ENCODE measurements around the gene RPL28. TPM values are rescaled to one million over a fixed set of nuclear protein-coding genes. Genes with fewer than 3 reads are reported as not detected.

The RPL28 gene
- total and polyA plus RNA-seq, 10 of the 15 experiments (the other 5 are each of a cell fraction or from before 2014, with no cell fraction given) = 260 to 3,542 (median 891) TPM

DNA sequence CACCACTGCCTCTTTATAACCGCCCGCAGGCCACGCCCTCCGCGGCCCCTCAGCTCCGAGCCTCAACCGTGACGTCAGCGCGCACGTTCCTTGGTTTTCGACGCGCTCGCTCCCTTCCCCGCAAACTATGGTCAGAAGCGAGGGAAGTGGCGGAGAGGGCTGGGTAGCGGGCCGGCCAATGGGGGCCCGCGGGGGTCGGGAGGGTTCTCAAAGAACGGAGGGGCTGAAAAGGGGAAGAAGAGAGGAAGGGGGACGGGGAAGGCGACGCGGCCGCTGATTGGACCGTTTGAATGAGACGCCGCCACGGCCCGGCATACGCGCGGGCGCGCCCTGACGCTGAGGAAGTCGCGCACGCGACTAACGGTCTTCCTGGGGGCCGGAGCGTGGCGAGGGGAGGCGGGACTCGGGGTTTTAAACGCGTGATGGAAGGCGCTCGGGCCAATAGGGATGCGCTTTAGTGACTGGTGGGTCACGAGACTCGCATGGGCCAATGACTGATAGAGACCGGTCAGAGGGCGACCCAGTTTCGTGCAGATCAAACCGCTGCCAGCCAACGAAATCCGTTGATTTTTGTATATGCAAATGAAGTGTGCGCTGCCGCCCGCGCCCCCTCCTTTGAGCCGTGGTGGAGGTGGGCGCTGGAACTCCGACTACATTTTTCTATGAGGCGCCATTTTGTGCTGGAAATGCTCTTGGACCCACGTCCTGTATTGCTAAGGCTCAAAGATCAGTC lies 22.2 kb downstream of the RPL28 start (continued):
- TF ChIP-seq EP300 (IDR thresholded peaks at IDR 0.05; ENCODE audit: borderline replicate concordance in 1 of 2, control insufficient read depth in 1 of 2, low read depth in 2 of 2, low read length in 2 of 2) = 0 out of 4 replicates have a peak, but pooled peaks of 1 of the 2 experiments have one; percentile 39
- TF ChIP-seq SIN3A (IDR thresholded peaks at IDR 0.05; ENCODE audit: low read depth, low read length) = no peak
- TF ChIP-seq CBFB (IDR thresholded peaks at IDR 0.05; ENCODE audit: low read depth) = 0 out of 2 replicates have a peak, but pooled peaks have one; percentile 40
- TF ChIP-seq, protein P1, sequence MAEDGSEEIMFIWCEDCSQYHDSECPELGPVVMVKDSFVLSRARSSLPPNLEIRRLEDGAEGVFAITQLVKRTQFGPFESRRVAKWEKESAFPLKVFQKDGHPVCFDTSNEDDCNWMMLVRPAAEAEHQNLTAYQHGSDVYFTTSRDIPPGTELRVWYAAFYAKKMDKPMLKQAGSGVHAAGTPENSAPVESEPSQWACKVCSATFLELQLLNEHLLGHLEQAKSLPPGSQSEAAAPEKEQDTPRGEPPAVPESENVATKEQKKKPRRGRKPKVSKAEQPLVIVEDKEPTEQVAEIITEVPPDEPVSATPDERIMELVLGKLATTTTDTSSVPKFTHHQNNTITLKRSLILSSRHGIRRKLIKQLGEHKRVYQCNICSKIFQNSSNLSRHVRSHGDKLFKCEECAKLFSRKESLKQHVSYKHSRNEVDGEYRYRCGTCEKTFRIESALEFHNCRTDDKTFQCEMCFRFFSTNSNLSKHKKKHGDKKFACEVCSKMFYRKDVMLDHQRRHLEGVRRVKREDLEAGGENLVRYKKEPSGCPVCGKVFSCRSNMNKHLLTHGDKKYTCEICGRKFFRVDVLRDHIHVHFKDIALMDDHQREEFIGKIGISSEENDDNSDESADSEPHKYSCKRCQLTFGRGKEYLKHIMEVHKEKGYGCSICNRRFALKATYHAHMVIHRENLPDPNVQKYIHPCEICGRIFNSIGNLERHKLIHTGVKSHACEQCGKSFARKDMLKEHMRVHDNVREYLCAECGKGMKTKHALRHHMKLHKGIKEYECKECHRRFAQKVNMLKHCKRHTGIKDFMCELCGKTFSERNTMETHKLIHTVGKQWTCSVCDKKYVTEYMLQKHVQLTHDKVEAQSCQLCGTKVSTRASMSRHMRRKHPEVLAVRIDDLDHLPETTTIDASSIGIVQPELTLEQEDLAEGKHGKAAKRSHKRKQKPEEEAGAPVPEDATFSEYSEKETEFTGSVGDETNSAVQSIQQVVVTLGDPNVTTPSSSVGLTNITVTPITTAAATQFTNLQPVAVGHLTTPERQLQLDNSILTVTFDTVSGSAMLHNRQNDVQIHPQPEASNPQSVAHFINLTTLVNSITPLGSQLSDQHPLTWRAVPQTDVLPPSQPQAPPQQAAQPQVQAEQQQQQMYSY (CRISPR knock-in tag; IDR thresholded peaks at IDR 0.05) = no peak
- TF ChIP-seq ZNF592 (IDR thresholded peaks at IDR 0.05) = no peak
- TF ChIP-seq SUPT20H (IDR thresholded peaks at IDR 0.05; ENCODE audit: borderline replicate concordance, control insufficient read depth, low read depth, low read length) = no peak
- TF ChIP-seq SREBF2 (IDR thresholded peaks at IDR 0.05; ENCODE audit: low read length) = no peak
- TF ChIP-seq YY1 (IDR thresholded peaks at IDR 0.05; ENCODE audit: low read depth, low read length) = peak; percentile 95
- TF ChIP-seq SIX5 (IDR thresholded peaks at IDR 0.05; ENCODE audit: low read depth, low read length, severe bottlenecking) = no peak
- no peak for TF ChIP-seq ZBTB33 (IDR thresholded peaks at IDR 0.05)
- peak; percentile 89; the same call in 1 of the 2 replicates for TF ChIP-seq NBN (IDR thresholded peaks at IDR 0.05)
- no peak for TF ChIP-seq RBBP5 (conservative IDR thresholded peaks at IDR 0.05)
- TF ChIP-seq CHD4 (IDR thresholded peaks at IDR 0.05) = no peak
- no peak for TF ChIP-seq ZNF384 (IDR thresholded peaks at IDR 0.05; ENCODE audit: borderline replicate concordance, low read depth, low read length)
- TF ChIP-seq FOXK2 (IDR thresholded peaks at IDR 0.05) = no peak
- TF ChIP-seq, protein P2, sequence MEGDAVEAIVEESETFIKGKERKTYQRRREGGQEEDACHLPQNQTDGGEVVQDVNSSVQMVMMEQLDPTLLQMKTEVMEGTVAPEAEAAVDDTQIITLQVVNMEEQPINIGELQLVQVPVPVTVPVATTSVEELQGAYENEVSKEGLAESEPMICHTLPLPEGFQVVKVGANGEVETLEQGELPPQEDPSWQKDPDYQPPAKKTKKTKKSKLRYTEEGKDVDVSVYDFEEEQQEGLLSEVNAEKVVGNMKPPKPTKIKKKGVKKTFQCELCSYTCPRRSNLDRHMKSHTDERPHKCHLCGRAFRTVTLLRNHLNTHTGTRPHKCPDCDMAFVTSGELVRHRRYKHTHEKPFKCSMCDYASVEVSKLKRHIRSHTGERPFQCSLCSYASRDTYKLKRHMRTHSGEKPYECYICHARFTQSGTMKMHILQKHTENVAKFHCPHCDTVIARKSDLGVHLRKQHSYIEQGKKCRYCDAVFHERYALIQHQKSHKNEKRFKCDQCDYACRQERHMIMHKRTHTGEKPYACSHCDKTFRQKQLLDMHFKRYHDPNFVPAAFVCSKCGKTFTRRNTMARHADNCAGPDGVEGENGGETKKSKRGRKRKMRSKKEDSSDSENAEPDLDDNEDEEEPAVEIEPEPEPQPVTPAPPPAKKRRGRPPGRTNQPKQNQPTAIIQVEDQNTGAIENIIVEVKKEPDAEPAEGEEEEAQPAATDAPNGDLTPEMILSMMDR (IDR thresholded peaks at IDR 0.05 in 2 of 3, conservative IDR thresholded peaks at IDR 0.05 in 1 of 3; ENCODE audit: control insufficient read depth in 2 of 3, extremely low read depth in 1 of 3, insufficient read depth in 1 of 3, low read depth in 3 of 3, low read length in 3 of 3) = no peak
